H1 (cell line): ENCODE measurements around the gene SPTBN1.

Source experiments
- CTCF ChIP-seq, 3 experiments: IDR thresholded peaks; 1 replicate in 2 of 3; 2 replicates in 1 of 3; pipeline versions ENCODE4 v1.5.1 to v1.6.1; 2011; ENCODE audit warnings: low read length in 3 of 3, mild to moderate bottlenecking in 3 of 3, inconsistent platforms in 2 of 3, low read depth in 1 of 3, moderate library complexity in 1 of 3; ENCODE audit not compliant: insufficient read depth in 1 of 3; ENCODE audit errors: control extremely low read depth in 1 of 3
- JUN ChIP-seq: IDR thresholded peaks from 2 replicates; pipeline ENCODE4 v1.6.1; 2011; ENCODE audit warnings: low read depth, mild to moderate bottlenecking, improper control_type of control experiment, low read length
- POLR2A ChIP-seq, 2 experiments: IDR thresholded peaks; 1 replicate in 1 of 2; 2 replicates in 1 of 2; pipeline ENCODE4 v1.6.1; 2011; ENCODE audit warnings: low read depth in 2 of 2, low read length in 2 of 2, mild to moderate bottlenecking in 2 of 2; ENCODE audit errors: control extremely low read depth in 1 of 2
- RAD21 ChIP-seq, 2 experiments: IDR thresholded peaks in 1 of 2; conservative IDR thresholded peaks in 1 of 2; 2 replicates each; pipeline ENCODE4 v1.6.1; 2011; ENCODE audit warnings: low read depth in 2 of 2, low read length in 2 of 2, improper control_type of control experiment in 1 of 2, inconsistent platforms in 1 of 2, mild to moderate bottlenecking in 1 of 2, moderate library complexity in 1 of 2
- RNF2 ChIP-seq: fragments of 200-900, 300-1000 bp; sonication (generic); IDR thresholded peaks from 2 replicates; pipeline ENCODE4 v1.7.1; 2016; ENCODE audit warnings: borderline replicate concordance, low read depth, mild to moderate bottlenecking, antibody characterized with exemption, low read length; ENCODE audit not compliant: poor library complexity, severe bottlenecking; ENCODE audit errors: missing control alignments

GRCh38 chr2:54482715-54483114, 26.6 kb downstream of the SPTBN1 start:
- TF ChIP-seq POLR2A (IDR thresholded peaks at IDR 0.05; ENCODE audit: control extremely low read depth in 1 of 2, low read depth in 2 of 2, low read length in 2 of 2) (no peak), RNF2 (no peak), CTCF (IDR thresholded peaks at IDR 0.05; ENCODE audit: control extremely low read depth in 1 of 3, insufficient read depth in 1 of 3, low read depth in 1 of 3, low read length in 3 of 3) (no peak), RAD21 (IDR thresholded peaks at IDR 0.05 in 1 of 2, conservative IDR thresholded peaks at IDR 0.05 in 1 of 2; ENCODE audit: low read depth in 2 of 2, low read length in 2 of 2) (no peak), JUN (no peak)
